IPS DF 19.7 (cell line): ENCODE measurements around the gene ABCC1.
"Not testable (repeated sequence)": the region's sequence is repeated elsewhere in the genome, so short reads cannot be mapped to it uniquely, and the experiment has no call there.

Experiments used
- DNase-seq: peaks from one replicate; pipeline ENCODE4 v3.0.0-alpha.2; 2013; ENCODE audit warnings: low read depth, low spot score

The ABCC1 gene

DNA sequence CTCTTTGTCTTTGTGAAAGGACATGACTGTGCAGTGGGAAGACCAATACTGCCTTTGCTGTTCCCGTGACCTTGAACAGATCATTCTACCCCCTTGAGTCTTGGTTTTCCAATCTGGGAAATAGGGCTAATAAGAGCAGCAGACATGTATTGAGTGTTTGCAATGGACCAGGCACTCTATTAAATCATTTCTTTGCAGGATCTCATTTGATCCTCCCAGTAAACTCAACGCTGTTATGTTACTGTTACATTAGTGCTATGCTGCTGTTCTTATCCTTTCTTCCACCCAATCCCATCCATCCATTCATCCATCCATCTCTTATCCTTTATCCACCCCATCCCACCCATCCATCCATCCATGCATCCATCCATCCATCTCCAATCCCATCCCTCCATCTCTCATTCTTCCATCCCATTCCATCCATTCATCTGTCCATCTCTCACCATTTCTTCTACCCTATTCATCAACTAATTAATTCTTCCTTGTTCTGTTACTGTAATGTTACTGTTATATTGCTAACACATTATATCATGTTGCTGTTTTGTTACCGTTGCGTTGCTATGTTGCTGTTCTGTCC, 208.8 kb downstream of the ABCC1 start:
- no peak for DNase-seq

DNA sequence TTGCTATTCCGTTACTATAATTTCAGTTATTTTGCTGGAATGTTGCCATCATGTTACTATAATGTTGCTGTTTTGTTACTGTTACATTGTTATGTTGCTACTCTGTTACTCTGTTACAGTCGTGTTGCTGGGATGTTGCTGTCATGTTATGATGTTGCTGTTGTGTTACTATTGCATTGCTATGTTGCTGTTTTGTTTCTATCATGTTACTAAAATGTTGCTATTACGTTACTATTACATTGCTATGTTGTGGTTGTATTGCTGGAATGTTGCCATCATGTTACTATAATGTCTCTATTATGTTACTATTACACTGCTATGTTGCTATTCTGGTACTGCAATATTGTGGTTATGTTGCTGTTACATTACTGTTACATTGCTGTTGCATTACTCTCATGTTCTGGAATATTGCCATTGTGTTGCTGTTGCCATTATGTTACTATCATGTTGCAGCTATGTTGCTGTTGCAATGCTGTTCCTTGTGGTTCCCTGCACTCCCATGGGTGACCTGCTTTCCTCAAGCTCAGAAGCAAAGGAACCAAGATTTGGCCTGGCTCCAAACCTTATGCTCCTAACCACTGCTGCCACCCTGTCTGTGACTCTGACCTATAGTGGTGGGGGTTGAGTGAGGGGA, 209.4 kb downstream of the ABCC1 start:
- no peak for DNase-seq

DNA sequence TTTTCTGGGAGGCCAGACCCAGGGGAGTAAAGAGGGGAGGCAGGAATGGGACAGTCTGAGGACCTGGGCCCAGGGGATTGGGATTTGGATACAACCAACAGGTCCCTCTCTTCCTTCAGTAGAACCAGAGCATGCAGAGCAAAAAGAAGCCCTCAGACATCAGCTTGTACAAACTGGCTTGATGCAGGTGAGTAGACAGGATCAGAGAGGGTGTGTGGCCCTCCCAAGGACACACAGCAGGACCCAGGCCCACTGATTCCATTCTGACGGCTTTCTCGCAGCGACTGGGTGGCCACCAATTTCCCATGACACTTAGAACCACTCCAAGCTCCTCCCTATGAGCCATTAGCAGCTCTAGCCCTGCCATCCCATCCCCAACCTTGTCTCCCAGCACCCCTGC, 210.2 kb downstream of the ABCC1 start:
- no peak for DNase-seq

DNA sequence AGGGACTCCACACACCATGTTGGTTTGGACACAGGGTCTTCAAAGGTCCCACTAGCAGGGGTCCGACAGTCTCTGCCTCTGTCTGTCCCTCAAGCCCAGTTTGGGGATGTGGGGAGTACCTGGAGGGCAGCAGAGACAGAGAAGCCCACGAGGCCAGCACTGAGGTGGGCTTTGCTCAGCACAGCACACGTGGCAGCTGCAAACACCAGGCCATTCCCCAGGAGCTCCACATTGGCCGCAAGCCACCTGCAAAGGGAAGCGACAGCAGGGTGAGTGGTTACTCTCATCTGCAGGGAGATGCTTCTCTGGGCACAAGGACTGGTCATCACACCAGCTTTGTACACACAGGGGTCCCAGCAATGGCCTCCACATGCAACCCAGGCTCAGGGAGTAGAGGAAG, 211.9 kb downstream of the ABCC1 start:
- no peak for DNase-seq

DNA sequence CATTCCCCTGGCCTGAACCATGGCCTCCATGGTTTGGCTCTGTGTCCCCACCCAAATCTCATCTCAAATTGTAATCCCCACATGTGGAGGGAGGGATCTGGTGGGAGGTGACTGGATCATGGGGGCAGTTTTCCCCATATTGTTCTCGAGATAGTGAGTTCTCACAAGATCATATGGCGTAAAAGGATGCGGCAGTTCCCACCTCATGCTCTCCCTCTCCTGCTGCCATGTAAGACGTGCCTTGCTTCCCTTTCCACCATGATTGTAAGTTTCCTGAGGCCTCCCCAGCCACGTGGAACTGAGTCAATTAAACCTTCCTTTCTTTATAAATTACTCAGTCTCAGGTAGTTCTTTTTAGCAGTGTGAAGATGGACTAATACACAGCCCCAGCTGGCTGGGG, 212.4 kb downstream of the ABCC1 start:
- not testable (repeated sequence) for DNase-seq

DNA sequence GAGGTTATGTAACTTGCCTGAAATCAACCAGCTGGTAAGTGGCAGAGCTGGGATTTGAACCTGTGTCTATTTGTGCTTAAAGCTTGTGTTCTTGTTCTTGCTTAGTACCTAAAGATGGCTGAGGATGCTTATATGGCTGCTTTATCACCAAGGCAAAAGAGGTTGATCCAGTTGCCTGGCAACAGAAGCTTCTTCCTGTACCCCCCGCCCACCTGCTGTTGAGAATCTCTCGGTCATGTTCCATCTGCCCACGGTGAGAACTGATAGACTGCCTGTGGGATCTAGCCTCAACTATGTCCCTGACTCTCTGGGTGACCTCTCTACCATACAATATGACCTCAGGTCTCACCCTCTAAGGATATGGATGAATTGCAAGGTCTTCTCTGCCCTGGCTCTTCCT, 213.2 kb downstream of the ABCC1 start:
- DNase-seq, result no peak

DNA sequence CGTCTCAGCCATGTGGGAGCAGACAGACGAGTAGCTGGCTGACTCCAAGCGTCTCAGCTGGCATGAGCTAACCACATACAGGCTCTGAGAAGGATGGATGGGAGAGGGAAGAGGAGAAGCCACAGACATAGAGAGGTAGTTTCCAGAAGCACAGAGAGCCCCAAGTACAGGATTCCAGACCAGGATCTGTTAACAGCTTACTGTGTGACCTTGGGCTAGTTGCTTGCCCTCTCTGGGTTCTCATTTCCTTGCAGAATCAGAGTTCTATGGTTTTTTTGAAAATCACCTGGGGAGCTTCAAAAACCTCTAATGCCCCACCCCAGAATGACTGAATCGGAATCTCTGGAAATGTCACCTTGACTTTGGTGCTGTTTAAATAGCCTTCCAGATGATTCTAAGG, 213.7 kb downstream of the ABCC1 start:
- no peak for DNase-seq

DNA sequence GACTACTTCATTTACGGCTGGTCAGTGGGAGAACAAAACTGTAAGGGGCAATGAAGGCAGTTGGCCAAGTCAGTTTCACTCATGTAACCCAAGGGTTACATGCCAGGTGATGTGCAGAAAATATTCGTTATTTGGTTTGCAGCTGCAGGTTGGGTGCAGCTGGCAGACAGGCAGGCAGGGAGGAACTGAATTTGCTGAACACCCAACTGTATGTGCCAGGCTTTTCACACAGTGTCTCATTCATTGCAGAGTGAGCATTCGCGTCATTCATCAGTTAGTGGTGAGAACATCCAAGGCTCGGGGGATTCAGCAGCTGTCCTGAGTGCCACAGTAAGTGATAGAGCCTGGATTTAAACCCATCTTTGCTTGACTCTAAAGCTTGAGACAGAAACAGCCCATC, 214.2 kb downstream of the ABCC1 start:
- no peak for DNase-seq

DNA sequence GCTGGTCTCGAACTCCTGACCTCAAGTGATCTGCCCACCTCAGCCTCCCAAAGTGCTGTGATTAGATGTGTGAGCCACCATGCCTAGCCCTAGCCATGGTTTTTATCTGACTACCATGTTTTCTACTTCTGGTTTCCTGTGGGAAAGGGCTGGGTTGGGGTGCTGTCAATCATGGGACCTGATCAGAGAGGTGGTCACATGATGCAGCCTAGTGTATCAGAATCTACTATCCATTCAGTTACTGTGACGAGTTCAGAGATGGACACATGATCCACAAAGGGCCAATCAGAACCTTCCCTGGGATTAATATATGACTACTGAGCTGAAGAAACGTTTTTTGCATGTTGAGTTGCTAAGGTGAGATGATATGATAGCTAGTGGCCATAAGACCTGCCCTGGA, 214.8 kb downstream of the ABCC1 start:
- DNase-seq, result no peak

DNA sequence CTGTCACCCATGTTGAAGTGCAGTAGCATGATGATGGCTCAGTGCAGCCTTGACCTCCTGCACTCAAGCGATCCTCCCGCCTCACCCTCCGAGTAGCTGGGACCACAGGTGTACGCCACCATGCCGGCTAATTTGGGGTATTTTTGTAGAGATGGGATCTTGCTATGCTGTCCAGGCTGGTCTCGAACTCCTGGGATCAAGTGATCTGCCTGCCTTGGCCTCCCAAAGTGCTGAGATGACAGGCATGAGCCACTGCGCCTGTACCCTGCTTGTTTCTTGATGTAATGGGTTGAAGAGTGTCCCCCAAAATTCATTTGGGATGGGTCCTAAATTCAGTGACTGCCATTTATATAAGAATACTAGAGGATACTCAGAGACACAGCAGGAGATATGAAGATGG, 216.7 kb downstream of the ABCC1 start:
- no peak for DNase-seq

DNA sequence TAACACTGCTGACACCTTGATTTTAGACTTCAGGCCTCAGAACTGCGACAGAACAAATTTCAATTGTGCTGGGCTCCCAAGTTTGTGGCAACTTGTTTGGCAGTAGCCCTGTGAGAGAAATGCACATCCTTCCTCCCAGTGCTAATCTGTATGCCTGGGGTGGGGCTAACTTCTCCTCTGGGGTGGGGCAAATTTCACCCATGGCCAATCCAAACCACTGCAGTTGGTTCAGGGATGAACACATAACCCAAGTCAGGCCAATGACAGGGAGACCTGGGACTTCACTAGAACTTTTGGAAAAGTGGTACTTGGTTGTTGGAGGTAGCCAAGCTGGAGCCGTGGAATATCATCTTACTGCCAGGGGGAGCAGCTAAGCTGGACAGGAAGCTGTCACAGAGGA, 217.5 kb downstream of the ABCC1 start:
- DNase-seq, result no peak

DNA sequence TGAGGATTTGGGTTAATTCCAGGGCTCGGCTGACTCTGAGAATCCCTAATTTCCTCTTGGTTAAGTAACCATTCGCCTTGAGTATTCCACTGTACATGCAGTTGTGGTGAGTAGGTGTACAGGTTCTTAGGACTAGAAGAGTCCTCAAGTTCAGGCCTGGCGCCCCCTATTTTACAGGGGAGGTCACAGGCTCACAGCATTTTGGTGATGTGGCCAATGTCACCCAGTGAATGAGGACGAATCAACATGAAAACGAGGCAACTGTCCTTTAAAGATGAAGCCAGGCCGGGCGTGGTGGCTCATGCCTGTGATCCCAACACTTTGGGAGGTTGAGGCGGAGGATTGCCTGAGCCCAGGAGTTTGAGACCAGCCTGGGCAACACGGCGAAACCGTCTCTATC, 218.5 kb downstream of the ABCC1 start:
- no peak for DNase-seq

DNA sequence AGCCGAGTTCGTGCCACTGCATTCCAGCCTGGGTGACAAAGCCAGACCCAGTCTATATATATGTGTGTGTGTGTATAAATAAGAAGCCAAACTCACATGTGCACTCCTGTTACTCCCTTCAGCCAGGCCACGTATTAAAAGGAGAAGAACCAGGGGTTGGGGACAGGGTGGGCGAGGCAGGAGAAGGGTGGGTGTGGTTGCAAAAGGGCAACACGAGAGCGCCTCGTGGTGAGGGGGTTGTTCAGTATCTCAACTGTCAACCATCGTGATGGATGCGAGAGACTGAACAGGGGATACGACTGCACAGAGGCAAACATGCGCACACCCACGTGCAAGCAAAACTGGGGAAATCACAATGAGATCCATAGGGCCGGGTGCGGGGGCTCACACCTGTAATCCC, 219.0 kb downstream of the ABCC1 start:
- DNase-seq, result no peak

DNA sequence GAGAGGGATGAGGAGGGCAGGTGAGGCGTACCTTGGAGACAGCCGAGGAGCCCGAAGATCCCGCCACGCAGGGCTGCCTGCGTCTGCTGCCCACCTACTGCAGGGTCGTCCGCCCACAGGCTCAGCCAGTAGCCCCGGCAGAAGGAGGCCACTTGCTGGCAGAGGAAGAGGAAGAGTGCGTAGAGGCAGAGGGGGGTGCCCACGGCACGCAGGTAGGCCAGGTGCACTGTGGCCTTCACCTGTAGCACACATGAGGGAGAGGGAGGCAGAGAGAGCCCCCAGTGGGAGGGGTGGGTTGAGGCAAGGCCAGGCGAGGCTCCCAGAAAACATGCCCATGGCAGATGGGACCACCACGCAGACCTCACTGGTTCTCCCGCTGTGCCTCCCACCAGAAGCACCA, 220.2 kb downstream of the ABCC1 start:
- DNase-seq, result no peak

DNA sequence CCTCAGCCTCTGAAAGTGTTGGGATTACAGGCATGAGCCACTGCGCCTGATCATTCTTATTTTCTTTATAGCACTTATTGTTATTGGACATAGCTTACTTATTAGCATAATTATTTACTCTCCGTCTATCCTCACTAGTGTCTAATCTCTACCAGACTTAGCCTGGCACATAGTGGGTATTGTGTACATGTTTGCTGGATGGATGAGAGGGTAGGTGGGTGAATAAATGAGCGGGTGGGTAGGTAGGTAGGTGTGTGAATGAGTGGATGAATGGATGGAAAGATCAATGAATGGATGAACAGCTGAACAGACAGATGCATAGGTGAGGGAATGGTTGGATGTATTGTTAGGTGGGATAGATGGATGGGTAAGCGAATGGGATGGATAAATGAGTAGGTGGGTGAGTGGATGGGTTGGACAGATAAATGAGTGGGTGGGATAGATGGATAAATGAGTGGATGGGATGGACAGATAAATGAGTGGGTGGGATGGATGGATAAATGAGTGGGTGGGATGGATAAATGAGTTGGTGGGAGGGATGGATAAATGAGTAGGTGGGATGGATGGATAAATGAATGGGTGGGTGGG, 222.0 kb downstream of the ABCC1 start:
- no peak for DNase-seq

DNA sequence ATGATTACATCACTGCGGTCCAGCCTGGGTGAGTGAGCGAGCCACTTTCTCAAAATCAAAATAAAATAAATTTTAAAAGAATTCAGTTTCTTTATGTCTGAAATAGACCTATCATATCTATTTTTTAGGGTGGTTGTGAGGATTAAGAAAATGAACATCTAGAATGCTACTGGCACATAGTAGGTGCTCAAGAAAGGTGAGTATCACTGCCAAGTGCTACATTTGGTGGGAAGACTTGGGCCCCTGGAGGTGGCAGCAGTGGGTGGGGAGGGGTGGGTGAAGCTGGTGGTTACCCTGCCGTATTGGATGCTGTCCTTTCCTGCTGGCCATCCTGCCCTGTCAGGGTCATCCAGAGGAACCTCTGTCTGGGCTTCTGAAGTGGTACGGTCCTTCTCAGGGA, 223.6 kb downstream of the ABCC1 start:
- no peak for DNase-seq

DNA sequence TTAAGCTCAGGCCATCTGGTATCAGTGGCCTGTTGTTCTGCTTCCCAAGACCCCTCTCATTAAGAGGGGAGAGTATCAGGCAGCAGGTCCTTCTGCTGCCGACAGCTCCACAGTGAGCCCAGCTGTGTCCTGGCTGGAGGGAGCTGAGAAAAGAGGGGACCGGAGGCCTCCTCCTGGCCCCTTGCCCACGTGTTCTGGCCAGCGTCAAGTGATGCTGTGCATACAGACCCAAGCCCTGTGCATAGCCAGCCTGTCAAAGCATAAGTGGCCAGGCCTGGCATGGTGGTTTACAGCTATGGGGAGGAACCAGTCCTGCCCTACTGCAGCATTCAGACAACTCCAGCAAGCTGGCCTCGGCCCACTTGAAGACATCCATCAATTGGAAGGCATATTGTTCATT, 225.9 kb downstream of the ABCC1 start:
- no peak for DNase-seq

DNA sequence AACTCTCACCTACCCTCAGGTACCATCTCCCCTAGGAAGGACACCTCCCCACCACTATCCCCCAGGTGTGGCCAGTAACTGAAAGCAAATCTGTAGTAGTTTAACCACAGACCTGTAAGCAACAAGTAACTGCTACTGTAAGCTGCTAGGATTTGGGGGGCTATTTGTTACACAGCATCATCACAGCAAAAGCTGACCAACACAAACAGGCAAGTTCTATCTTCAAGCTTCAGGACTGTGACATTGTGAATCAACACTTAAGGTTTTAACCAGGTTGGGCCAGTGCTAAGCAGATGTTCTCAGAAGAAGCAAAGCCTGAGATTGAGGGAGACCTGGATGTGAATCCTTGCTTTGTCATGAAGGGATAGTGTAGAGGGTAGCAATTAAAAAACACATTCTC, 226.9 kb downstream of the ABCC1 start:
- DNase-seq, result no peak

DNA sequence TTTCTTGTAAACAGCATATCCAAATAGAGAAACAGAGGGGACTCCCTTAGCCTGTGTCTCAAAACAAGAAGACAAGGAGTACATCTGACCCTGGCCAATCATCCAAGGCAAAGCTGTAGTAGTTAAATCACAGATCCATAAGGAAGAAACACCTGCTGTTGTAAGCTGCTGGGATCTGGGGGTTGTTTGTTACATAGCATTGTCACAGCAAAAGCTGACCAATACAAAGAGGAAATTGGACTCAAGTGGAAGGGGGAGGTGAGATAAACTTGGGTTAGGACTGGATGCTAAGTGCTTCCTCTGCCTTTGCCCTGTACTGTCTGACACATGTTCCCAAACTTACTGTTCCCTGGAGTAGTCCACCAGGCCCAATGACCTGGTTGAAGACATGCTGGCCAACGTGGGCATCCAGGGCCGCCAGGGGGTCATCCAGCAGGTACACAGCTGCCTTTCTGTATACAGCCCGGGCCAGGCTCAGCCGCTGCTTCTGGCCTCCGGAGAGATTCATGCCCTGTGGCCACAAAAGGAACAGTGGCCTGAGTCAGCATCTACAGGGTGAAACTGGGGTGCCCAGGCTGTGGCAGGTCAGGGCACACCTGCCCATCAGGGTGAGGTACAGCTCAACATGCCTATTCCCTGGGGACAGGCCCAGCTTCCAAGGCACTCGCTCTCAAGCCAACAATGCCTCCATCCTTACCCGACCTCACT, 229.2 kb downstream of the ABCC1 start:
- no peak for DNase-seq

DNA sequence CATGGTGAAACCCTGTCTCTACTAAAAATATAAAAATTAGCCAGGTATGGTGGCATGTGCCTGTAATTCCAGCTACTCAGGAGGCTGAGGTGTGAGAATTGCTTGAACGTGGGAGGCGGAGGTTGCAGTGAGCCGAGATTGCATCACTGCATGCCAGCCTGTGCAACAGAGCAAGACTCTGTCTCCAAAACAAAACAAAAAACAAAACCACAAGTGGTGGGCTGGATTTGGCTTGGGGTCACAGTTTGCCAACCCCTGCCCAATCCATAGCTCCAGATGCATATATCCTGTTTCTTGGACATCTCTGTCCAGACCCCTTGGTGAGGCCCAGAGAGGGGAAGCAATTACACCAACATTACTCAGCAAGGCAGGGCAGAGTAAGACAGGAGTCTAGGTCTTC, 232.3 kb downstream of the ABCC1 start:
- DNase-seq, result not testable (repeated sequence)

DNA sequence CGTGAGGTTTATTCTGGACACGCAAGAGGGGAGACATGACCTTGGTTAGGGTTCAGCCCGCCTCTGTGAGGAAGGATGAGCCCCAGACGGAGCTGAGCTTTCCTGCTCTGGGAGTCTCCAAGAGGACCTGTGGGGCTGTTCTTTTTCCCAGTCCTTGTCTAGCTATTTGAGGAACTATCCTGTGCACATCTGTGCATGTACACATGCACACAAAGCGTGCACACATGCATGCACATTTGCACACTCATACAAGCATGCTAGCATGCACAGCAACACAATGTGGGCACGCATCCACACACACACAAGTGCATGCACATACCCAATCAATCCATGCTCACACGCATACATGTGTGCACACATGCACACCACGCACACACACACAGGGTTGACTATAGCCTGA, 233.5 kb downstream of the ABCC1 start:
- DNase-seq, result no peak

DNA sequence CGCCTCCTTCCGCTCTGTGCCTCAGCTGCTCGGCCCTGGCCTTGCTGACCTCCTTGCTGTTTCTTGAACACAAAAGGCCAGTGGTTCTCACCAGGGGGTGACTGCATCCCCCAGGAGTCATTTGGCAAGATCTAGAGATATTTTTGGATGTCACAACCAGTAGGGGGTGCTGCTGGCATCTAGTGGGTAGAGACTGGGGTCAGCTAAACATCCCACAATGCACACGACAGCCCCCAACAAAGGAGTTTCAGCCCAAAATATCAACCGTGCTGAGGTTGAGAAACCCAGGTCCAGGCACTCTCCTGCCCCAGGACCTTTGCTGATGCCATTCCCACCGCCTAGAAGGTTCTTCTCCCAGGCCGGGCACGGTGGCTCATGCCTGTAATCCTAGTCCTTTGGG, 234.1 kb downstream of the ABCC1 start:
- peak; percentile 30 for DNase-seq

DNA sequence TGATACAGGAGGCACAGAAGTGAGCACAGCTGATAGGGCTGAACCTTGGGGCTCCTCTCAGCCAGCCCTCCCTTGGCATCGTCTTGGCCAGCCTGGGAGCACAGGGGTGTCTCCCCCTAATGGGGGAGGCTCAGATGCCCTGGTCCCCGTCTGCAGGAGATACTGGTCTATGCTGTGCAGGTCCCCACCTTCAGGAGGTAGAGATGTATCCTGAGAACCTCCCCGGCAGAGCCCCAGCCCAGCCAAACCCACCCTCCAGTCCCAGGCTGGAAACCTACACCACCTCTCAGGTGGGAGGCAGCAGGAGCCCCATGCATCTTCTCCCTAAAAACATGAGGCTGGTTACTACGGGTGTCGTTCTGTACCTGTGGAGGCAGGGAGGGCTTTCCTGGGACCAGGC, 235.2 kb downstream of the ABCC1 start:
- DNase-seq, result no peak
